ENCODE data around the gene OTOGL.

OTOGL gene, protein sequence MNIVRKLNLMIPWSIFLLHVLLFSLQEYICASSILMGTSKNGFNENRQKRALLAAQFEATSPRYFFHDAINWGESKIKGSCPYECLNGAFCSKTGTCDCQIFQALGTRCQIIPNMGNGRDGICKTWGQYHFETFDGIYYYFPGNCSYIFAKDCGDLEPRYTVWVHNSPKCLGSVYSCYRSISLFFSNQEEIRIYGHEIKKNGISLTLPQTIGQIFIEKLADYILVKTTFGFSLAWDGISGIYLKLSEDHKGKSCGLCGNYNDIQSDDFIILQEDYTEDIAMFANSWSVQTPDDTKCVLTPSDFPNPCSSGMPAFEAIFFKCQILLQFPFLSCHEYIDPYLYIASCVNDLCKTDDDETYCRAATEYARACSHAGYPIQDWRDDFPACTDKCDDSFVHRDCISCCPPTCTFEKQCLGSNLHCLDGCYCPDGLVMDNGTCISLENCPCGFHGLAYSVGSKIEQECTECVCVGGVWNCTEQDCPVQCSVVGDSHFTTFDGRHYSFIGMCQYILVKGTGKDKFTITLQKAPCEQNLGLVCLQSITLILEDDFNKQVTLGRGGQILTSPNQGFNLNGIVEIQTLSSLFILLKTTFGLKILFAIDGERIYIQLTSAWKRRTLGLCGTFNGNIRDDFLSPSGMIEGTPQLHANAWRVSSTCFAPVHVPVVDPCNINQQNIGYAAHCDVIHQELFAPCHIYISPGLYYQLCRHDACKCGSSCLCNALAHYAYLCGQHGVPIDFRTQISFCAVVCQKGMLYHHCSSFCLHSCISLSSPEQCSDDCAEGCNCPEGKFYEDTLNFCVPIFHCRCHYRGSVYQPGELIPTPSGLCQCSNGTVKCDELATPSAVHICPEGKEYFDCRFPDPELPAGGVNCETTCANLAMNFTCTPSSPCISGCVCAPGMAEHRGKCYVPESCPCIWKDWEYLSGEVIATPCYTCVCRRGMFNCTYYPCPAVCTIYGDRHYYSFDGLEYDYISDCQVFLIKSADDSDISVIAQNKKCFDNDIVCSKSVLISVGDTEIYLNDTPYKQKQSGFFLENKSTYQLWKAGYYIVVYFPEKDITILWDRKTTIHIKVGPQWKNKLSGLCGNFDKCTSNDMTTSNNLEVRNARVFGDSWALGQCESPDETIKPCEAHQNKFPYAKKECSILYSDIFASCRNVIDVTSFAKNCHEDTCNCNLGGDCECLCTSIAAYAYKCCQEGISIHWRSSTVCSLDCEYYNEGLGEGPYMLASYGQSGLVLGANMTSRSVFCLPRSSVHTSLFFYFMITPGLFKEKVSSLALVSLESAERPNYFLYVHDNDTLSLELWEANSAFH (N-terminal part only)

DNA sequence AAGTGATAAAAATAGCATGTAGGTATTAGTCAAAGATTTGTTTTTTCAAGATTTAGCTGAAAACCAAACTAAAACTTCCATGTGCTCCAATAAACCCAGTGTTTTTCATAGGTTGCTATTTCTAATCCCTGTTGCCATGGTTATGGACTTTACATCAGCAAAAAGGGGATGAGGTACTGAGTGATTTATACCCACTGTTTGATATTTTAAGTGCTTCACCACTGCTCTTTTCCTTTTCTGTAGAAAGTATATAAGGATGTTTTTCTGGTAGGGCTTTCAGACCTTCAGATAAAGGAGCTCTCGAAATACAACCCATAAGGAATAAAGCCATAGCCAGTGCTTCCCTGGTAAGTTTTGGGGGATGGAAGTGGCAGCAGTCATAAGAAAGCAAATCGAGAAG is at the start of gene OTOGL:
Gene OTOGL (plus strand): TSS at position 279 of the 400 bp plus-strand sequence. CDS start 109,895 bp downstream, outside the sequence.
- no peak for DNase-seq

DNA sequence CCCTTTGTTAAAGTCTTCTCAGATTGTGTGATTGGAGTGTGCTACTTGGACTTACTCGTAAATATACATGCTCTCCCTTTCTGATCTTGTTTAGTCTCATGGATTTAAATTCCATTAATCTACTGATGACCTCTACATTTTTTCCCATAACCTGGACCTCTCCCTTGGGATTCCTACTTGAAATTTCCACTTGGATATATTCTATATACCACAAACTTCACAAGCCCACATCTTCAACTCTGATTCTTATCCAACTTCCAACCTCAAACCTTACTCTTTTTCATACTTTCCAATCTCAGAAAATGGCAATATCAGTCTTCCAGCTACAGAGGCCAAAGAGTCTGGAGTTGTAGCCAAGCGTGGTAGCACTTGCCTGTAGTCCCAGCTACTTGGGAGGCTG is 49.1 kb upstream of the OTOGL start:
- DNase-seq = no peak

DNA sequence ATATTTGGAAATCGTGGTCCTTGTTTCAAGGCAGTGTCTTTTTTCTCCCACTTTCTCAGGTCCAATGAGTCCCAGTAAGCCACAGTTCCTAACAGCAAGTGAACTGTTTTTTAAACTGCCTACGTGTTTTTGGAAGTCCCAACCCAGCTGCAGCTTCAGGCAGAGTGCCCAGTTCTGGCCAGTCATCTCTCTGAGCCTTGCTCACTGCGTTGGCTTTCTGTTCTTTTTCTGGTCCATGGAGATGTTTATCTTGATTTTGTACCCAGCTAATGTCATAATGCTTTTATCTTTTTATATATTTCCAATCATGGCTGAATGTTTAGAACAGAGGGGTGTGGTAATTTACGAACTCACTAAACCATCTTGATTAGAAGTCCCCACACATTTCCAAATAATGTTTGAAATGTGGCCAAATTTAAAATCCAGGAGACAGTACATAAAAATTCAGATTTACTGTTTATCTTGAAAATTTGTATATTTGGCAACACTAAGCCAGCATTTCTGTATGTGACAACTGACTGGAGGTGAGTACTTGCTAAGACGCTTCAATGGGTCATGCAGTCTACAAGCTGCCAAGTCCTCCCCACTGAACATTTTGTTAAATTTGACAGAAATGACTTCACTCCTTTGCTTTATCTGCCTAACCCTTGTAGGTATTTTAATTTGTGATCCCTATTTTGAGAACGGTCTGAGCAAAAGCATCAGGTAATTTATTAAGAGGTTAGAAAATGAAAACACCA is 46.1 kb upstream of the OTOGL start:
- no peak for DNase-seq

DNA sequence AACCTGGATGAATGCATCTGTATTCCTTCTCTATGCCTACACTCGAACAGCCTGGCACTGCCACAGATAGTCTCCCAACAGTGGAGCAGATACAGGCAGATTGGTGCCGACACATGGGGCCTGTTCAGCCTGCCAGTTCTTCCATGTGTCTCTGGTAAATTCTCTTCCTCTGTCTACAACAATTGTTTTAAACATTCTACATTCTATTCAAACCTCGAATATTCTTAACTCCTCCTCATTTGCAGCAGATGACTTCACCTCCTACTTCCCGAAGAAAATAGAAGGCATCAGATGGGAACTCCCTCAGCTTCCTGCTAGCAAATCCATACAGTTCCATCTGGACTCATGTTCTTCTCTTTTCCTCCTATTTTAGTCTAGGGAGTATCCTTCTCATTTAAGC is 43.1 kb upstream of the OTOGL start:
- DNase-seq = no peak

DNA sequence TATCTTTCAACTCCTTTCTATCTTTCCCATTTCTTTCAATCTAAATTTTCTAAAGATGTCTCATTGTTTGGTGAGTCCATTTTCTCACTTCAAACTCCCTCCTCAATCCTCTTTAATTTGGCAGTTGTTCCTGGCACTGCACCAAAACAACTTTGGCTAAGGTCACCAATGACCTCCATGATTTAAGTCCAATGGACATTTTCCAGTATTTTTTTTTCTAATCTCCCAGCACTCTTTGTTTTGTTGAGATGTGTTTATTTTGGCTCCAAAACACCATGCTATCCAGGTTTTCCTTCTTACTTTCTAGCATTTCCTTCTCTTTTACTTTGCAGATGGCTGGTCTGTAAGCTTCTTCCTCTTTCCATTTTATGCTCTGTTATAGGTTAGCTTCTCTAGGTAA is 42.5 kb upstream of the OTOGL start:
- no peak for DNase-seq

DNA sequence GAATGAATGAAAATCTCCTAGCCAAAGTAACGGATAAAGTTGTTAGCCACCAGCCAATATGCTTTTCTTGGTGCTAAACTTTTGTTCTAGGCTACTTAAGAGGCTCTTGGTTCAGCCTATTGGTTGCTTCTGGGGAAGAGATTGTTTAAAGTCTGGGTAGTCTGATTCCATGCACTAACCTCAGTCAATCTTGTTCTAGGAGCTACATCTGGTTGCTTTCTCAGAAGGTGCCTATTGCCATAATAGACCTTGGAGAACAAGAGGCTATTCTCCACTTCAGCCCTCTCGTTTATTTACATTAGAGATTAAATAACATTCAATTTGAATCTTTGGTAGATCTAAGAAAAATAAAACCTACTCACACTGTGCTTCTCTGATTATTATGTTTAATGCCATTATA is 40.8 kb upstream of the OTOGL start:
- DNase-seq = no peak

DNA sequence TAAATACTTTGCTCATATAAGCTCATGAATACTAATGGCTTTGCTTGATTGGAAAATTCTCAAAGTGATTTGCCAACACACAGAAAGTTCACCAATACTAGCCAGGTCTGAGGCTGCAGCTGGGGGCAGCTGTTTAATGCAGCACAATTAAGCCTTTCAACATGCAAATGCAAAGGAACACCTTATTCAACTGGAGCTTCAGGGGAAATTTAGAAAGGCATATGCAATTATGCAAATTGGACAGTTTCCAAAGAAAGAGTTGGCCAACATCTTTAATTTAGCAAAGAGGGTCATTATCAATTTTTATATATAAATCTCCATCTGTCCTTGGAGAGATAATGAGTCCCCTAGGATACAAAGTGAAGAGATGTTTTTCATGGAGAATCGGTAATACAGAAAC is 40.2 kb upstream of the OTOGL start:
- no peak for DNase-seq

DNA sequence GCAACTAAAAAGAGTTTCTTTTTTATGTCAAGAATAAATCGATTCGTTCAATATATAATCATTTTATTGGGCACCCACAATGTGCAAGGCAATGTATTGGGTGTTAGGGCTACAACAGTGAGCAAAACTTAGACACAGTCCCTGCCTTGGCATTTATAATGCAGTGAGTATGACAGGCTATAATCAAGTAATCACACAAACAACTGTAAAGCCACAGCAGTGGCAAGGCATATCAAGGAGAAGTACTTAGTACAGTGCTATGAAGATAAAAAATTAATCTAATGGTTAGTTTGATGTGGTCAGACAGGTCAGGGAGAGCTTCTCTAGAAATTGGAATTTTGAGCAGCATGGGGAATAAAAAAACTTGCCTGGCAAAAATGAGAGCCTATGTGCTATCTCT is 39.5 kb upstream of the OTOGL start:
- DNase-seq = no peak

DNA sequence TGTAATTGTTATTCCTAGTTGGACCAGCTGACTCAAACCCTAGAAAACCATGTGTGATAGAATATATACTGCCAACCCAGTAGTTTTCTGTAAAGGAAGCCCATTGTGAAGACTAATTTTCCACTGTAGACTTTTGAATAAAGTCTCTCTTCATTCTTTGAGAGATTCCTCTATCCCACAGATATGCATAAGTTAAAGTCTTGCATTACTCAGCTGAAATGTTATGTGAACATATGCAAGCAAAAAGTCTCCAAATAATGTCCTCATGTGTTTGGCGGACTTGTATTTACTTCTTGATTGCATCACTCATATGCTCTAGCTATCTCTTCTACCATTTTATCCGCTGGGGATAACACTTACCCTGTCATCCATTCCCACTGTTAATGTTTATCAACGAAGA is 35.1 kb upstream of the OTOGL start:
- DNase-seq = no peak

DNA sequence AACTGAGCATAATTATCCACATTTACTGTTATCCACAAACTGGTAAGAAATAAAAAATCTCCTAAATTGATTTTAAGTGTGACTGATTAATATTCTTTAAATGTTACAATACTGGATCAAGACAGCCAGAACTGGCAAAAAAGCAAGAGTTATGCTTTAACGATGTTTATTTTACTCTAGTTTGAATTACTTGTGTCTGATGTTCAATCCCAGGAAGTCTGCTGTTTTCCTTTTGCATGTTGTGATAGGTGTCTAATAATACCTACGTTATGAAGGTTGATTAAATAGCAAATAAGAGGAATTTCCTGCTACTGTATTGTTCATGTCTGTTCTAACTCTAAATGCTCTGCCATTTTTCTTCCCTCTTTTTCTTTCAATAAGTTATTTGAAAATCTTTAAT is 34.4 kb upstream of the OTOGL start:
- DNase-seq = no peak

DNA sequence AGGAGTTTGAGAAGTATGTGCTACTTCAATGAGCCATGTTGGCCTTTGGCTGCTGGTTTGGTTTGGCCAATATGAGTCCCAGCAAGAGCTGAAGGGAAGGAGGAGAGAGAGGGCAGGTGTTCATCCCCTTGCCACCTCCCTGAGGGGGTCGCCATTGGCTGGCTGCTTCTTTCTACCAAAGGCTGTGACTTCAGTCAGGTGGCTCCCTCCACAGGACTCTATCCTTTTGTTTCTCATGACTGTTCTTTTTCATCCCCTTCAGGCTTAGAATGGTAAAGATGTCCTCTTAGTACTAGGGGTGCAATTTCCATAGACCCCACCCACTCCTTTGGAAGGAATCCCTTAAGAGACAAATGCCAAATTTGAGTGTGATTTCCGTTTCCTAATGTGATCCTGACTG is 31.2 kb upstream of the OTOGL start:
- no peak for DNase-seq

DNA sequence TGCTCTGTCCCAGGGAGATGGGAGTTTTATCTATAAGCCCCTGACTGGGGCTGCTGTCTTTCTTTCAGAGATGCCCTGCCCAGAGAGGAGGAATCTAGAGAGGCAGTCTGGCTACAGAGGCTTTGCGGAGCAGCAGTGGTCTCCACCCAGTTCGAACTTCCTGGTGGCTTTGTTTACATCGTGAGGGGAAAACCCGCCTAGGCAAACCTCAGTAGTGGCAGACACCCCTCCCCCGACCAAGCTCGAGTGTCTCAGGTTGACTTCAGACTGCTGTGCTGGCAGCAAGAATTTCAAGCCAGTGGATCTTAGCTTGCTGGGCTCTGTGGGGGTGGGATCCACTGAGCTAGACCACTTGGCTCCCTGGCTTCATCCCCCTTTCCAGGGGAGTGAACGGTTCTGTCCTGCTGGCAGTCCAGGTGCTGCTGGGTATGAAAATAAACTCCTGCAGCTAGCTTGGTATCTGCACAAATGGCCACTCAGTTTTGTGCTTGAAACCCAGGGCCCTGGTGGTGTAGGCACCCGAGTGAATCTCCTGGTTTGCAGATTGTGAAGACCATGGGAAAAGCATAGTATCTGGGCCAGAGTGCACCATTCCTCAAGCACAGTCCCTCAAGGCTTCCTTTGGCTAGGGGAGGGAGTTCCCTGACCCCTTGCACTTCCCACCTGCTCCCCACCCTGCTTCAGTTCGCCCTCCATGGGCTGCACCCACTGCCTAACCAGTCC is 15.3 kb upstream of the OTOGL start:
- peak; percentile 76 for DNase-seq

DNA sequence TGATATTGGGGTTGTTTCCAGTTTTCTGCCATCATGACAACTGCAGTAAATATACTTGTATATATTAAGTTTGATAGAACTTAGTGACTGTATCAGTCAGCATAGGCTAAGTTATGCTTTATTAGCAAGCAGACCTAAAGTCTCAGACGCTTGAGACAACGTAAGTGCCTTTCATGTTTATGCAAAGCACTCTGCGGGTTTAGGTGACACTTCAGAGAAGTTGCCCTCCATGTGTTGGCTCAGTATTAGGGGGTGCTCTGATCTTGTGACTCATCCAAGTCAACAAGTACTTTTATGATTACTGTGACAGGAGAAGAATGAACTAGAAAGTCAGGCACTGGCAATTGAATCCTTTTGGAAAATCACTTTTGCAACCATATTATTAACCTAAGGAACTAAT is 13.3 kb upstream of the OTOGL start:
- DNase-seq = no peak

DNA sequence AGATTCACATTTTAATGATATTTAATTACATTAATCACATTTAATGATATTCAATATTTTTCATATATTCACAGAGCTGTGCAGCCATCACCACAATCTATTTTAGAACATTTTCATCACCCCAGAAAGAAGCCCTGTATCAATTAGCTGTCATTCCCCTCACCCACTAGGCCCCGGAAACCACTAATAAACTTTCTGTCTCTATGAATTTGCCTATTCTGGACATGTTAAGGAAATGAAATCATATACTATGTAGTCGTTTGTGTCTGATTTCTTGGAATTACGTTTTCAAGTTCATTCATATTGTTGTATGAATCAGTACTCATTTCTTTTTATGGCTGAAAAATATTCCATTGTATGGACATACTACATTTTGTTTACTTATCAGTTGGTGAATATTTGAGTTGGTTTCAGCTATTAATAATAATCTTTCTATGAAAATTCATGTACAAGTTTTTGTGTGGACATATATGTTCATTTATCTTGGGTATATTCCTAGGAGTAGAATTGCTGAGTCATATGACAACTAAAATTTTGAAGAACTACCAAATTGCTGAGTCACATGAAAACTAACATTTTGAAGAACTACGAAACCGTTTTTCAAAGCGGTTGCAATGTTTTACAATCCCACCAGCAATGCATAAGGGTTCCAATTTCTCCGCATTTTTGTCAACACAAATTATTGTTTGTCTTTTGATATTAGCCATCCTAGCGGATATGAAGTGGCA is 11.7 kb upstream of the OTOGL start:
- no peak for DNase-seq

DNA sequence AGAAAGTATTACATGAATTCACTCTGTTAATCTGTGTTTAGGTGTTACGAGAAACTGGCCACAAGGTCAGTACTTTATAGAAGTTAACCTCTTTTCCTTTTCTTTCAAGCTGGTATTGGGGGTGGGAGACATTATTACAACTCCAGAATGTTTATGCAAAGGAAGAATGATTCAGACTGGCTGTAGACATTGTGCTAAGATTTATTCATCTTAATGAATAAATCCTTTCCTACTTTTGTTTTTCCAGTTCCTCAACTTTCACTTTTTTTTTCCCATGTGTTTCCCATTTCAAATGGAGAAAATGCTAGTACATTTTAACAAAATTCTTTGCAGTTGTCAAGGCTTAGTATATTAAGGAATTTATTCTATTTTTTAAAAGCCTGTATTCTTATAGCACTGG is 1.3 kb downstream of the OTOGL start:
- no peak for DNase-seq

DNA sequence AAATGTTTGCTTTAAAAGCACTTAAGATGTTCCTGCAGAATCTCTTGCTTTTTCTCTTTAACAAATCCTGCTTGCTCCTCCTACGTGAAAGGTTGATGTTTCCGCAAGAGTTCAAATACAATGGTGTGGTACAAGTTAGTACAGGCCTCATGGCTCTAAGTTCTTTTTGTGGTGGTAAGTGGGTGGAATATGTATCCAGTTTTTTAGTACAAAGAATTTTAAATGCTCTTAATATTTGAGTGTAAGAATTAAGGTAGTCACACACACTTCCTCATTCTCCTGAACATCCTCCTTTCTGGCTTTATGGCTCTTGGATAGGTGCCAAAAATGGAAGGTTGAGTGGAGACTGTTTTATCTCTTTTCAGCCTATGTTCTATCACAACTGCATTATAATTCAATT is 1.8 kb downstream of the OTOGL start:
- no peak for DNase-seq

DNA sequence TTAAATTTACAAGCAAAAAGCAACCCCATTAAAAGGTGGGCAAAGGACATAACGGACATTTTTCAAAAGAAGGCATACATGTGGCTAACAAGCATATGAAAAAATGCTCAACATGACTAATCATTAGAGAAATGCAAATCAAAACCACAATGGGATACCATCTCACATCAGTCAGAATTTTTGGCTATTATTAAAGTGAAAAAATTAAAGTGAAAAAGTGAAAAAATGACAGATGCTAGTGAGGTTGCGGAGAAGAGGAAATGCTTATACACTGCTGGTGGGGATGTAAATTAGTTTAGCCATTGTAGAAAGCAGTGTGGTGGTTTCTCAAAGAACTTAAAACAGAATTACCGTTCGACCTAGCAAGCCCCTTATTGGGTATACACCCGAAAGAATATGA is 7.9 kb downstream of the OTOGL start:
- DNase-seq = no peak

DNA sequence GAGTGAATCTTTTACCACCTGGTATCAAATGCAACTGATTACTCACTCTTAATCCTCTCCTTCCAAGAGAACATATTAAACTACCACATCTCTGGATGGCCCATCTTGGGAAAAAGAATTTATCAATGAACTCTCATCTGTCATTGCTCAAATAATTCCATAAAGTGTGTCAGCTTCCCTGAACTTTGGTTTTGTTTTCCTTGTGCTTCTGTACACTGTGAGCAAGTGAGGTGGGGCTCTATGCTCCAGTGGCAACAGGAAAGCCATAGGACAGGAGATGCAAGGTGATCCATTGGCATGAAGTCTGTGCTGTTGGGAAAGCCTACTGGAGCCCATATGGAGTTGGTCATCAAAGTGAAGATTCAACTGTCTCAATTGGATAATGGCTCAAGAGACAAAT is 17.4 kb downstream of the OTOGL start:
- DNase-seq = no peak

DNA sequence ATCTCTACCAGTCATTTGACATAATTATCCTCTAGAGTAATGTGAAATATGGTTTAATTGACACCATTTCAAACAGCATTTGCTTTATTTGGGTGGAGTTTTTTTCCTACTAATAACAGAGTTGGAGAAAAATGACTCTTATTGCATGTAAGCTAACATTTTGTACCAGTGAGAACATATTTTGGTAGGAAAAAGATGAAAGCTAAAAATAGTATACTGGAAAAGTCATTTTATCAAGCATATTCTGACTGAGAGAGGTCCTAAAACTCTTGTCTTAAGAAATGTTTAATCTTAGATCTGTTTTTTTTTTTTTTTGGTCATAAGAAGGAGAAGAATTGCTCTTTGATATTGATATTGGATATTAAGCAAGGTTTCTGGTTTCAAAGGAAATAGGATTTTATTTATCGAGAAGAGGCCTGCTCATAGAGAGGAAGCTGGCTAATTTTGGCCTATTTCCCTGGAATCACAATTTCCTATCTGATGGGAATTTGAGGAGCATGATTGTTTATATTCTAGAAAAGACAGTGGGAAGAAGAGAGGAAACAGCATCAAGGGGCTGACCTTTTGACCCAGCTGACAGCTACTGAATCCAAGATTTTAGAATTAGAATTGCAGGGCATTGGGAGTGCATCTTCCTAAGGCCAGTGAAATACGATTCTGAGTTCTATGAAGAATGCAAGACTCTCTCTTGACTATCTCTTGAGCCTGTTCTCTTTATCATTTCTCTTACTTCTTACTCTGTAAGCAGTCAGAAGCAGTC is 19.4 kb downstream of the OTOGL start:
- no peak for DNase-seq

DNA sequence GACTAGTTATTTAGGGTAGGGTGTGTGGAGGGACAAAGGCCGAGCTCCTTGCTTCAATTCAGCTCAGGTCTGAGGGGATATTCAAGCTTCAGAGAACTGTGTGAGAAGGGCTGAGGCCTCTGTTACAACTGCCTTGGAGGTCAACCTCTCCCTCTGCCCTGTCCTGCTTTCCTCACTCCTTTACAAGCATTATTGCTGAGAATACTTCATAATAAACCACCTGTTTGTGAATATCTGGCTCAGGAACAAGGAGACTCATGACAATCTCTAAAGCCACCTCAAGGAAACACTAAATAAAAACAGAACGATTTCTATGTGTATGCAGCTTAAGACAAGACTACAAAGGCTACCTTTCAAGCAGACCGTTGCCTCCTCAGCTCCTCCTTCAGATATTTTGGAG is 21.7 kb downstream of the OTOGL start:
- DNase-seq = no peak

All from CD4-positive, alpha-beta T cell treated with Interleukin-17A for 1 hour (primary cell).